Measurements from ENCODE around the gene PHYHIPL.

DNA sequence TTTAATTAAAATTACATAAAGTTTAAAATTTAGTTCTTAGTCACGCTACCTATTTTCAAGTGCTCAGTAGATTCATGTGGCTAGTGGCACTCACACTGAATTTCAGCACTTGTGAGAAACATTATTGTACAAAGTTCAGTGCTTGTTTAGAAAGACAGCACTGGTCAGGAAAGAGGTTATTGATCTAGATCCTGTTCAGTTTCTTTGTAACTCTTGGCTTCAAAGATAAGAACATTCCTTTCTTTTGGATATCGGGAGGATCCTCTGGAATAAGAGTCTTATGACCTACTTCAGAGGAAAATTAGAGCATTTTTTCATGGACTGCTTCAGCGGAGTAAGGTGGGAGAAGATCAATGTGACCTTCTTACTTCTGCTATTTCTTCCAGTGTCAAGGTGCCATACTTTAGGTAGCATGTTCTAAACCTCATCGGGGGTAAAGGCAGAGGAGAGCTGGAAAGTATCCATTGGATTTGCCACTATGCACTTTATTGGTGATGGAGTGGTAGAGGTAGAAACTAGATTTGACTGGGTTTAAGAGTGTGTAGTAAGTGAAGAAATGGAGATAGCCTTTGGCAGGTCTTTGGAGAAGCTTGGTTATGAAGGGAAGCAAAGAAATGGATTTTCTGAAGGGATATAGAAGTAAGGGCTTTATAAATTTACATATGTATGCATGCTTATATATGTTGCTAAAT lies 39.9 kb downstream of the PHYHIPL start:
- TF ChIP-seq, protein P1, sequence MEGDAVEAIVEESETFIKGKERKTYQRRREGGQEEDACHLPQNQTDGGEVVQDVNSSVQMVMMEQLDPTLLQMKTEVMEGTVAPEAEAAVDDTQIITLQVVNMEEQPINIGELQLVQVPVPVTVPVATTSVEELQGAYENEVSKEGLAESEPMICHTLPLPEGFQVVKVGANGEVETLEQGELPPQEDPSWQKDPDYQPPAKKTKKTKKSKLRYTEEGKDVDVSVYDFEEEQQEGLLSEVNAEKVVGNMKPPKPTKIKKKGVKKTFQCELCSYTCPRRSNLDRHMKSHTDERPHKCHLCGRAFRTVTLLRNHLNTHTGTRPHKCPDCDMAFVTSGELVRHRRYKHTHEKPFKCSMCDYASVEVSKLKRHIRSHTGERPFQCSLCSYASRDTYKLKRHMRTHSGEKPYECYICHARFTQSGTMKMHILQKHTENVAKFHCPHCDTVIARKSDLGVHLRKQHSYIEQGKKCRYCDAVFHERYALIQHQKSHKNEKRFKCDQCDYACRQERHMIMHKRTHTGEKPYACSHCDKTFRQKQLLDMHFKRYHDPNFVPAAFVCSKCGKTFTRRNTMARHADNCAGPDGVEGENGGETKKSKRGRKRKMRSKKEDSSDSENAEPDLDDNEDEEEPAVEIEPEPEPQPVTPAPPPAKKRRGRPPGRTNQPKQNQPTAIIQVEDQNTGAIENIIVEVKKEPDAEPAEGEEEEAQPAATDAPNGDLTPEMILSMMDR (conservative IDR thresholded peaks at IDR 0.05; ENCODE audit: low read length) = no peak
- TF ChIP-seq EZH2phosphoT487 (IDR thresholded peaks at IDR 0.05; ENCODE audit: borderline replicate concordance, low read depth, low read length) = no peak

Measured in OCI-LY7 (cell line).